Activated T-helper 1 cell treated with anti-CD3 and anti-CD28 coated beads, Interleukin-12 subunit alpha, Interleukin-12 subunit beta, Interleukin-2, Interleukin-4 antibody, amounts not matched to agents 30 ng/mL and 10 ng/mL and 1 ng/mL, durations not matched to agents 14 hours and 24 hours and 36 hours (primary cell): ENCODE data around the gene TRIM38. TPM values are rescaled to one million over a fixed set of nuclear protein-coding genes. Genes with fewer than 3 reads are reported as not detected.
A peak's percentile ranks its signal among the peaks of the same experiment; 100 is the strongest.
"Not testable (repeated sequence)": the region's sequence is repeated elsewhere in the genome, so short reads cannot be mapped to it uniquely, and the experiment has no call there.

Experiments used
- DNase-seq: peaks from one replicate; pipeline ENCODE4 v3.0.0; 2021; ENCODE audit warnings: low spot score
- H3K27ac Mint-ChIP-seq: one replicate; pipeline ENCODE4 v1.8.0; 2021; ENCODE audit warnings: mild to moderate bottlenecking, mixed read lengths
- H3K27me3 Mint-ChIP-seq: one replicate; pipeline ENCODE4 v1.8.0; 2022; ENCODE audit warnings: mild to moderate bottlenecking, moderate library complexity, mixed read lengths; ENCODE audit not compliant: insufficient read depth
- H3K36me3 Mint-ChIP-seq: one replicate; pipeline ENCODE4 v1.8.0; 2021; ENCODE audit warnings: low read depth, mixed read lengths
- H3K4me1 Mint-ChIP-seq: one replicate; pipeline ENCODE4 v1.8.0; 2021; ENCODE audit warnings: low read depth, mixed read lengths
- H3K4me3 Mint-ChIP-seq: one replicate; pipeline ENCODE4 v1.8.0; 2021; ENCODE audit warnings: mild to moderate bottlenecking, moderate library complexity, mixed read lengths
- H3K9me3 Mint-ChIP-seq: one replicate; pipeline ENCODE4 v1.8.0; 2021; ENCODE audit warnings: mixed read lengths
- intact Hi-C: fragments of 100-400 bp; cut with micrococcal nuclease; formaldehyde crosslinking; loops from one replicate; pipeline ENCODE4 v1.15.1; 2024
- total RNA-seq: library from RNA; stranded (reverse); gene quantifications from 2 replicates; pipeline ENCODE4 v1.2.3, GENCODE V29; 2022

Gene TRIM38
- total RNA-seq, 1 donor from 2014 or later = 24.5 TPM

GRCh38 chr6:25945738-25946137 lies 16.9 kb upstream of the TRIM38 start:
- Mint-ChIP-seq H3K4me3 (peak overlapping the region; percentile 56), H3K4me1 (peaks cover 28% of the 10 kb centered on the region)

DNA sequence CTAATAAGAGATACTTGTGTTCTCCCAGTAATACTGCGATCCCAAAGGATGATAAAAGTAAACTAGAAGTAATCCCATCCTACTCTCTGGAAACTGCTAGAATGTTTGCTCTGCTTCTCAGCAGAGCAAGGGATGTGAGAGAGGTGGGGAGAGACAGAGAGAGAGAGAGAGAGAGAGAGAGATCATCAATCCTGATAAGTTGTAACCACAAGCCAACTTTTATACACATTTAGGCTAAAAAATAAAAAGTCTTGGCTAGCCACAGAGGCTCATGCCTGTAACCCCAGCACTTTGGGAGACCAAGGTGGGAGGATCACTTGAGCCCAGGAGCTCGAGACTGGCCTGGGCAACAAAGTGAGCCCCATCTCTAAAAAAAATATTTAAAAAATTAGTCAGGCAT lies 16.0 kb upstream of the TRIM38 start:
- H3K27ac Mint-ChIP-seq = peak overlapping the region; percentile 67
- DNase-seq = no peak
- H3K36me3 Mint-ChIP-seq = no peaks in the 10 kb centered on the region
- peaks cover 28% of the 10 kb centered on the region for H3K4me1 Mint-ChIP-seq
- peak overlapping the region; percentile 7 for H3K4me3 Mint-ChIP-seq
- H3K9me3 Mint-ChIP-seq = peaks cover 22% of the 10 kb centered on the region
- intact Hi-C loops = no loop called here
- H3K27me3 Mint-ChIP-seq = peaks cover 7% of the 10 kb centered on the region

More at GRCh38 chr6:25945738-25946137, 16.9 kb upstream of the TRIM38 start:
- not testable (repeated sequence) for H3K27me3 Mint-ChIP-seq, H3K36me3 Mint-ChIP-seq, DNase-seq
- Mint-ChIP-seq H3K27ac (peak overlapping the region; percentile 37), H3K9me3 (peaks cover 18% of the 10 kb centered on the region)
- intact Hi-C loops = loop anchor here (1.0 to 2.0 kb wide), 7 partner anchors 15 to 578 kb away; partner anchors contain the start of genes SLC17A2 and TRIM38

GRCh38 chr6:25947492-25947891 lies 15.1 kb upstream of the TRIM38 start:
- H3K27me3 Mint-ChIP-seq, H3K4me3 Mint-ChIP-seq, H3K27ac Mint-ChIP-seq, intact Hi-C loops, DNase-seq, H3K36me3 Mint-ChIP-seq: not testable (repeated sequence)
- peaks cover 27% of the 10 kb centered on the region for H3K9me3 Mint-ChIP-seq
- H3K4me1 Mint-ChIP-seq = peaks cover 28% of the 10 kb centered on the region

DNA sequence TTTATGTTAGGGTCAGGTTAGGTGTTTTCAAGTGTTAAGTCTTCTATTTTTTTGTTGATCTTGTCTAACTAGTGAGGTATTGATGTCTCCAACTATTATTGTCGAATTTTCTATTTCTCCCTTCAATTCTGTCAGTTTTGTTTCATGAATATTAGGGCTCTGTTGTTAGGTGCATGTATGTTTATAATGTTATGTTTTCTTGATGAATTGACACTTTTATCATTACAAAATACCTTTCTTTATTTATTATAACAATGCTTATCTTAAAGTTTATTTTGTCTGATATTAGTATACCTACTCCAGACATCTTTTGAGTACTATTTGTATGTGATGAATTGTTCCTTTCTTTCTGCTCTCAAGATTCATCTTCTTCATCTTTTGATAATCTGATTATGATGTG lies 12.9 kb upstream of the TRIM38 start:
- peaks cover 27% of the 10 kb centered on the region for H3K9me3 Mint-ChIP-seq
- no peak overlapping the region for H3K4me3 Mint-ChIP-seq
- DNase-seq = no peak
- no peaks in the 10 kb centered on the region for H3K36me3 Mint-ChIP-seq
- intact Hi-C loops = no loop called here
- H3K27ac Mint-ChIP-seq = no peak overlapping the region
- H3K4me1 Mint-ChIP-seq = peaks cover 23% of the 10 kb centered on the region
- H3K27me3 Mint-ChIP-seq = peaks cover 7% of the 10 kb centered on the region

- no peak overlapping the region for H3K27ac Mint-ChIP-seq
- no peak for DNase-seq
- H3K9me3 Mint-ChIP-seq = peaks cover 25% of the 10 kb centered on the region
- H3K27me3 Mint-ChIP-seq = peaks cover 7% of the 10 kb centered on the region
- no peak overlapping the region for H3K4me3 Mint-ChIP-seq
- H3K4me1 Mint-ChIP-seq = peaks cover 17% of the 10 kb centered on the region
- intact Hi-C loops = no loop called here
- H3K36me3 Mint-ChIP-seq = no peaks in the 10 kb centered on the region
Measured at GRCh38 chr6:25950297-25950696, 12.3 kb upstream of the TRIM38 start.

GRCh38 chr6:25951296-25952032 lies 11.1 kb upstream of the TRIM38 start:
- intact Hi-C loops = no loop called here
- Mint-ChIP-seq H3K4me1 (peaks cover 7% of the 10 kb centered on the region), H3K4me3 (no peak overlapping the region), H3K27ac (no peak overlapping the region), H3K27me3 (peaks cover 7% of the 10 kb centered on the region), H3K9me3 (peaks cover 16% of the 10 kb centered on the region), H3K36me3 (no peaks in the 10 kb centered on the region)
- DNase-seq = no peak

DNA sequence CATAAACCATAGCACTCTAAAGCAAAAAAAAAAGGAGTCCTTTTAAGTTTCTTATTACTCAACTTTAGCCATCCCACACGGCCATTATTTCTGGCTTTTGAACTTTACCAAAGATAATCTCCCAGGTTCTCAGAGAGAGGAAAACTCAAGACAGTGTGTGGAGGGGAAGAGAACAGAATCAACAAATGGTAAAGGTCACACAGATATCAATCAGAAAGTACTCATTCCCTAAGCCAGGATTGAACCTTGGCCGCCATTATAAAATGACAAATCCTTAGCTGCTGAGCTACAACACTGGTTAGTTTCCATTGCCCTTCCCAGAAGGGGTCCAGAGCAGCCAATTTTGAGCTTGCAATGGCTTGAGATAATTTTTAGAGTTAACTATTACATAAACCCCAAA lies 10.1 kb upstream of the TRIM38 start:
- DNase-seq = no peak
- no peak overlapping the region for H3K27ac Mint-ChIP-seq
- H3K4me3 Mint-ChIP-seq = no peak overlapping the region
- peaks cover 7% of the 10 kb centered on the region for H3K27me3 Mint-ChIP-seq
- intact Hi-C loops = no loop called here
- H3K36me3 Mint-ChIP-seq = no peaks in the 10 kb centered on the region
- H3K4me1 Mint-ChIP-seq = peaks cover 6% of the 10 kb centered on the region
- H3K9me3 Mint-ChIP-seq = peaks cover 14% of the 10 kb centered on the region

DNA sequence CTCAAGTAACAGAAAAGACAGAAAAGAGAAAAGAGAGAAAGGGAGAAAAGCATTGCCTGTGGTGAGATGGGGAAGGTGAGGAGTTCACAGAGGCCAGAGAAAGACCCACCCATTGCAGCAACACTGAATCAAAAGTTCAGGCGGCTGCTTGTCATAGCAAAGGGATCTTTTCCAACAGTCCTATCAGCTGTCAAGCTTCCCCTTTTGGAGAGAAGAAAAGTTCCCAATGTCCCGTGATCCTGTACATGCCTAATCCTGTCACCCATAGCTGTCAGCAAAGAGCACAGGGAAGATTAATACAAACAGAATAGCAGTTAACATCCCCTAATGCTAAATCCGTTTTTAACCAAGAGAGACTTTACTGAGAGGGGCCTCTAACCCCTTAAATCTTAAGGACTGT lies 8.9 kb upstream of the TRIM38 start:
- Mint-ChIP-seq H3K27ac (no peak overlapping the region), H3K36me3 (no peaks in the 10 kb centered on the region), H3K9me3 (peaks cover 18% of the 10 kb centered on the region), H3K4me3 (no peak overlapping the region), H3K4me1 (peaks cover 14% of the 10 kb centered on the region), H3K27me3 (peaks cover 7% of the 10 kb centered on the region)
- no peak for DNase-seq
- intact Hi-C loops = no loop called here

DNA sequence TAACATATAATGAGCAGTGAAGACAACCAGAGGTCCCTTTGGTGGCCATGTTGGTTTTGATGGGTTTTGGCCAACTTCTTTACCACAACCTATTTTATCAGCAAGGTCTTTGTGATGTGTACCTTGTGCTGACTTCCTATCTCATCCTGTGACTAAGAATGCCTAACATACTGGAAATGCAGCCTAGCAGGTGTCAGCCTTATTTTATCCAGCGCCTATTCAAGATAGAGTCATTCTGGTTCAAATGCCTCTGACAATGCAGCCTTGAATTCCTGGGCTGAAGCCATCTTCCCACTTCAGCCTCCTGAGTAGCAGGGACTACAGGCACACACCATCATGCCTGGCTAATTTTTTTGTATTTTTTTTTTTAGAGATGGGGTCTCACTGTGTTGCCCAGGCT lies 7.8 kb upstream of the TRIM38 start:
- Mint-ChIP-seq H3K27me3 (peaks cover 4% of the 10 kb centered on the region), H3K4me3 (no peak overlapping the region), H3K36me3 (peaks cover 5% of the 10 kb centered on the region), H3K4me1 (peaks cover 24% of the 10 kb centered on the region), H3K27ac (no peak overlapping the region), H3K9me3 (peaks cover 27% of the 10 kb centered on the region)
- intact Hi-C loops = no loop called here
- DNase-seq = no peak

- peaks cover 36% of the 10 kb centered on the region for H3K9me3 Mint-ChIP-seq
- peaks cover 13% of the 10 kb centered on the region for H3K36me3 Mint-ChIP-seq
- DNase-seq = no peak
- H3K4me1 Mint-ChIP-seq = peaks cover 39% of the 10 kb centered on the region
- no peak overlapping the region for H3K4me3 Mint-ChIP-seq
- H3K27me3 Mint-ChIP-seq = peaks cover 2% of the 10 kb centered on the region
- no peak overlapping the region for H3K27ac Mint-ChIP-seq
- intact Hi-C loops = no loop called here
Measured at GRCh38 chr6:25956226-25956625, 6.4 kb upstream of the TRIM38 start.

DNA sequence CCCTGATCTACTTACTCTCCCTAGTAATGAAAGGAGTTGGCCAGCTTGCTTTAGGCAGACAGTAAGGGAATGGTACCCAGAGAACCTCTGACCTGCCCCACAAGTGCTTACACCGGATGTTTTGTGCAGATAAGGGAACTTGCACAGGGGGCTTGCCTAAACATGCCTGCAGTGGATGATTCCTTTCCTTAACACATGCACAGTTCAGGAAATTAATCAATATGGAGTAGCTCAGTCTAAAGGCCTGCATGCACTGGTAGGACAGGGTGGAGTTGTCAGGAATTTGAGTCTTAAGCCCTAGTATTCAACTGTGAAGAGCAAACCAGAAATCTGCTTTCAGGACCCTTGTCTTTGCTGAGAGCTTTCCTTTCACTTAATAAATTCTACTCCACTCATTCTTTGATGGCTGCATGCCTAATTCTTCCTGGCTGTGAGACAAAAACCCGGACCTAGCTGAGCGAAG lies 3.9 kb upstream of the TRIM38 start:
- peaks cover 19% of the 10 kb centered on the region for H3K36me3 Mint-ChIP-seq
- no peak overlapping the region for H3K4me3 Mint-ChIP-seq
- H3K27me3 Mint-ChIP-seq = no peaks in the 10 kb centered on the region
- peaks cover 60% of the 10 kb centered on the region for H3K4me1 Mint-ChIP-seq
- intact Hi-C loops = no loop called here
- peaks cover 28% of the 10 kb centered on the region for H3K9me3 Mint-ChIP-seq
- DNase-seq = no peak
- H3K27ac Mint-ChIP-seq = peak overlapping the region; percentile 40

DNA sequence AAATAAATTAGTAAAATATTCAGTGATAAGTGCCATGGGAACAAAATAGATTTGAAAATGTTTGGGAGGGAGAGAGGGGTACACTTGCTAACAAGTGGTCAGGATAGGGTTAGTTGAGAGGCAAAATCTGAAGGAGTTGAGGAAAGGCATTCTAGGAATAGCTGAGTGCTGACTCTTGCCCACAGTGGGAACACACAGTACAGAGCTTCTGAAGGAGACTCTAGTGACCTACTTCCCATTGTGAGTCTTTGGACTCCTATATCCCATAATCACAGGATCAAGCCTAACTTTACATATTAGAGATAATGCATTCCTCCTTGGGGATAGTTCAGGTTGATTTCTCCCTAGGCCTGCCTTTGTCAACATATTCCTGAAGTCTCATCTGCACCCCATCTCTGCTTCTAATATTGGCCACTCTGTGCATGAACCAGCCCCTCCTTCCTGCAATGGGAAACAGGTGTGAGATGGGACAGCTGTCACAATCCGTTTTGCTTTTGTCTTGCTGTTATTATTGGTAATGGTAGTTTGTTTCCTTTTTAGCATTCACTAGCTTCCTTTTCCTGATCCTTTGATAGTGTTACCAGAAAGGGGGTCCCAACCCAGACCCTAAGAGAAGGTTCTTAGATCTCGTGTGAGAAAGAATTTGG lies 2.6 kb upstream of the TRIM38 start:
- peaks cover 73% of the 10 kb centered on the region for H3K4me1 Mint-ChIP-seq
- no peak for DNase-seq
- peak overlapping the region; percentile 15 for H3K4me3 Mint-ChIP-seq
- H3K27ac Mint-ChIP-seq = peak overlapping the region; percentile 95
- H3K9me3 Mint-ChIP-seq = peaks cover 28% of the 10 kb centered on the region
- H3K36me3 Mint-ChIP-seq = peaks cover 29% of the 10 kb centered on the region
- intact Hi-C loops = loop anchor here (5.0 to 10.0 kb wide), 6 partner anchors 48 to 1025 kb away; partner anchors contain the start of gene RIPOR2
- H3K27me3 Mint-ChIP-seq = no peaks in the 10 kb centered on the region

GRCh38 chr6:25960734-25961133 lies 1.9 kb upstream of the TRIM38 start:
- DNase-seq = no peak
- peaks cover 74% of the 10 kb centered on the region for H3K4me1 Mint-ChIP-seq
- H3K27me3 Mint-ChIP-seq = no peaks in the 10 kb centered on the region
- intact Hi-C loops = loop anchor here (5.0 to 10.0 kb wide), 6 partner anchors 48 to 1026 kb away; partner anchors contain the start of gene RIPOR2
- H3K4me3 Mint-ChIP-seq = peak overlapping the region; percentile 32
- H3K36me3 Mint-ChIP-seq = peaks cover 30% of the 10 kb centered on the region
- peak overlapping the region; percentile 95 for H3K27ac Mint-ChIP-seq
- H3K9me3 Mint-ChIP-seq = peaks cover 28% of the 10 kb centered on the region
